ENCODE results near the gene MAP6. TPM values are rescaled to one million over a fixed set of nuclear protein-coding genes. Genes with fewer than 3 reads are reported as not detected.

Gene MAP6
- polyA plus RNA-seq, 1 donor (not counting 4 experiments of a cell fraction or from before 2014, with no cell fraction given): 1.7 TPM

- Histone ChIP-seq H3K9me3 (ENCODE audit: control insufficient read depth, low read depth, low read length) (no peaks in the 10 kb centered on the region), H3K27ac (ENCODE audit: control insufficient read depth, insufficient read depth, low read length) (no peak overlapping the region), H4K20me1 (ENCODE audit: control insufficient read depth, extremely low read depth, insufficient read depth, low read length) (peaks cover 25% of the 10 kb centered on the region), H2AFZ (ENCODE audit: control insufficient read depth, low read length) (no peak overlapping the region), H3K9ac (ENCODE audit: control insufficient read depth, extremely low read depth, insufficient read depth, low read length) (no peak overlapping the region), H3K36me3 (ENCODE audit: control insufficient read depth in 2 of 2, extremely low read depth in 1 of 2, insufficient read depth in 2 of 2, low read length in 2 of 2) (peaks cover 54 to 69% of the 10 kb centered on the region in 2 experiments), H3K79me2 (ENCODE audit: control insufficient read depth, insufficient read depth, low read length) (peaks cover 60% of the 10 kb centered on the region), H3K27me3 (ENCODE audit: control insufficient read depth, extremely low read depth, insufficient read depth, low read length) (no peaks in the 10 kb centered on the region), H3K4me1 (ENCODE audit: control insufficient read depth, extremely low read depth, insufficient read depth, low read length) (peaks cover 29% of the 10 kb centered on the region), H3K4me3 (ENCODE audit: control insufficient read depth in 2 of 3, extremely low read depth in 1 of 3, insufficient read depth in 2 of 3, low read depth in 1 of 3, low read length in 3 of 3) (no peak overlapping the region), H3K9me1 (ENCODE audit: control insufficient read depth, extremely low read depth, insufficient read depth, low read length) (peaks cover 4% of the 10 kb centered on the region), H3K4me2 (ENCODE audit: control insufficient read depth, extremely low read depth, insufficient read depth, low read depth, low read length) (no peak overlapping the region)
- DNase-seq (ENCODE audit: low read depth, low spot score) (no peak), FAIRE-seq (no peak)
- dilution Hi-C loops (cut with MboI; ENCODE audit: extremely low pct_ligation_motif_present, low sequenced_read_pairs): no loop called here
- TF ChIP-seq EZH2 (IDR thresholded peaks at IDR 0.05; ENCODE audit: low read length) (no peak), CTCF (optimal IDR thresholded peaks at IDR 0.05 in 1 of 3, IDR thresholded peaks at IDR 0.05 in 1 of 3, conservative IDR thresholded peaks at IDR 0.05 in 1 of 3; ENCODE audit: extremely low read depth in 1 of 3, insufficient read depth in 2 of 3, low read length in 3 of 3) (no peak)
These were observed 100.9 kb downstream of the MAP6 start for GRCh38 chr11:75567971-75568370.

GRCh38 chr11:75566763-75567279 lies 102.0 kb downstream of the MAP6 start:
- peaks cover 31% of the 10 kb centered on the region for H3K4me1 ChIP-seq (ENCODE audit: control insufficient read depth, extremely low read depth, insufficient read depth, low read length)
- H3K36me3 ChIP-seq (ENCODE audit: control insufficient read depth in 2 of 2, extremely low read depth in 1 of 2, insufficient read depth in 2 of 2, low read length in 2 of 2): peaks cover 45 to 59% of the 10 kb centered on the region in 2 experiments
- H3K27ac ChIP-seq (ENCODE audit: control insufficient read depth, insufficient read depth, low read length): no peak overlapping the region
- no peak overlapping the region for H2AFZ ChIP-seq (ENCODE audit: control insufficient read depth, low read length)
- no peaks in the 10 kb centered on the region for H3K27me3 ChIP-seq (ENCODE audit: control insufficient read depth, extremely low read depth, insufficient read depth, low read length)
- DNase-seq (ENCODE audit: low read depth, low spot score): no peak
- H3K9me3 ChIP-seq (ENCODE audit: control insufficient read depth, low read depth, low read length): no peaks in the 10 kb centered on the region
- no peak overlapping the region for H3K4me3 ChIP-seq (ENCODE audit: control insufficient read depth in 2 of 3, extremely low read depth in 1 of 3, insufficient read depth in 2 of 3, low read depth in 1 of 3, low read length in 3 of 3)
- no peak for TF ChIP-seq CTCF (optimal IDR thresholded peaks at IDR 0.05 in 1 of 3, IDR thresholded peaks at IDR 0.05 in 1 of 3, conservative IDR thresholded peaks at IDR 0.05 in 1 of 3; ENCODE audit: extremely low read depth in 1 of 3, insufficient read depth in 2 of 3, low read length in 3 of 3)
- TF ChIP-seq EZH2 (IDR thresholded peaks at IDR 0.05; ENCODE audit: low read length): no peak
- H3K9ac ChIP-seq (ENCODE audit: control insufficient read depth, extremely low read depth, insufficient read depth, low read length): no peak overlapping the region
- H3K79me2 ChIP-seq (ENCODE audit: control insufficient read depth, insufficient read depth, low read length): peaks cover 68% of the 10 kb centered on the region
- peaks cover 25% of the 10 kb centered on the region for H4K20me1 ChIP-seq (ENCODE audit: control insufficient read depth, extremely low read depth, insufficient read depth, low read length)
- no peak for FAIRE-seq
- peaks cover 4% of the 10 kb centered on the region for H3K9me1 ChIP-seq (ENCODE audit: control insufficient read depth, extremely low read depth, insufficient read depth, low read length)
- dilution Hi-C loops (cut with MboI; ENCODE audit: extremely low pct_ligation_motif_present, low sequenced_read_pairs): no loop called here
- H3K4me2 ChIP-seq (ENCODE audit: control insufficient read depth, extremely low read depth, insufficient read depth, low read depth, low read length): no peak overlapping the region

Data from keratinocyte (primary cell).